Neural cell (in vitro differentiated cells): Measurements from ENCODE around the gene AMH.

ENCODE experiments used
- CTCF ChIP-seq: fragments of 450-650 bp; IDR thresholded peaks from 2 replicates; pipeline ENCODE4 v1.5.1; 2014; ENCODE audit warnings: antibody characterized with exemption, mild to moderate bottlenecking, moderate library complexity; ENCODE audit not compliant: poor library complexity, severe bottlenecking
- POLR2AphosphoS5 ChIP-seq: IDR thresholded peaks from 2 replicates; pipeline ENCODE4 v1.6.1; 2012

GRCh38 chr19:2242092-2242537, 7.0 kb upstream of the AMH start:
- TF ChIP-seq POLR2AphosphoS5 (no peak), CTCF (no peak)
